Cardiac fibroblast (primary cell): ENCODE data around the gene TCN1.

ENCODE experiments used
- DNase-seq, 2 donors: peaks; one replicate each; pipeline versions ENCODE4 v3.0.0 to v3.0.0-alpha.2; 2010; ENCODE audit warnings: low read depth in 2 of 2
- H3K4me3 ChIP-seq, 2 donors: replicated peaks in 1 of 2; 1 replicate in 1 of 2; 2 replicates in 1 of 2; pipeline ENCODE4 v1.5.1; 2011; ENCODE audit warnings: low read depth in 2 of 2, low read length in 2 of 2, mild to moderate bottlenecking in 2 of 2, moderate library complexity in 1 of 2
- CTCF ChIP-seq: IDR thresholded peaks from one replicate; pipeline ENCODE4 v1.5.1; 2011; ENCODE audit warnings: low read depth, mild to moderate bottlenecking, low read length, inconsistent platforms

Gene TCN1

DNA sequence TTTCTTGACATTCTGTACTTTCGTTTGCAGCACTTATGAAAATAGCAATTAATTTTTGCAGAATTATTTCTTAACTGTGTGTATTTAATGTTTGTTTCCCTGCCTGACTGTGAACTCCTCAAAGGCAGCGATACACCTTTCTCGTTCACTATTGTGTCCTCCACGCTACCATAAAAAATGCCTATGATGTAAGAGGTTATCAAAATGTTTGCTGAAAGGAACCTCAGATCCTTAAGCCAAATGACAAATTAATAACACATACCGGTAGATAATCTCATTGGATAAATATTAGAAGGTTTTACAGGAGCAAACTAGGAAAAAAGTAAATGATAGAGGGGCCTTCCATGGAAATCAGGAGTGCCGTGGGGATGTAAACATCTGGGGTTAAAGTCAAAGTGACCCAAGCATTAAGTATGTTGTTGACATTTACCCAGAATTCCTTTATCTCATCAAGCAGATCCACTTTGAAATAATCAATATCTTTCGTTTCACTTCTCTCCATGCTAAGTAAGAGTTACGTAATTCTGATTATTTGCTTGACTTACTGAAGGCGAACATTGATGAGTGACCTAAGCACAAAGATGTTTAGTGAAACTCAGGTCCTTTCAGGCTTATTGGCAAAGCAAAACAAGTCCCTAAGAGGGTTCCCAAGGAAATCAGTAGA, 9.7 kb upstream of the TCN1 start:
- no peak for TF ChIP-seq CTCF
- no peak overlapping the region for H3K4me3 ChIP-seq
- no peak for DNase-seq

DNA sequence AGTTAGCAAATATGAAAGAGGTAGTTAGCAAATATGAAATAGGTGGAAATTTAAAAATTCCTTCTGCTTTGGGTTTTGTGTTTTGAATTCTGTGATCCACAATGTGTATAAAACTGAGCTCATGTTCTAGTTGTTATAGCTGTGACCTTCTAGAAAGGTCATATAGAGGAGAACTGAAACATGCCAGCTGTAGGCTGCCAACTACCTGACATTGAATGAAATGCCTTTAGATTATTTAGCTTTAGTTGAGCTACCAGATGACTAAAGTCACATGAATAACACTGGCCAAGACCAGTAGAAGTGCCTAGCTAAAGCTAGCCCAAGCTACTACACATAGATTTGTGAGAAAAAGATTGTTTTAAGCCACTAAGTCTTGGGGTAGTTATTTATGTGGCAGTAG, 5.8 kb upstream of the TCN1 start:
- no peak for DNase-seq
- H3K4me3 ChIP-seq, result no peak overlapping the region
- TF ChIP-seq CTCF, result no peak

DNA sequence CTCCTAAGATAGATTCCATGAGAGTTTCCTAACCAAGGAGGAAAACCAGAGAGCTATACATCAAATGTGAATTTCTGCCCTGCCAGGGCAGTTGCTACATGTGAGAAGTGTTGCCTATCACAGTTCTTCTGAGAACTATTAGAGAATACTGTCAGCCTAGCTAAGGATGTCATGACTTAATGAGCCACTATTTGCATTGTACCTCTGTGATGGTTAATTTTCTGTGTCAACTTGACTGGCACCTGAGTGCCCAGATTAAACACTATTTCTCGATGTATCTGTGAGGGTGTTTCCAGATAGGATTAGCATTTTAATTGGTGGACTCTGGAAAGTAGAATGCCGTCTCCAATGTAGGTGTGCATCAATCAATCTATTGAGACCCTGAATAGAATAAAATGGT, 1.7 kb upstream of the TCN1 start:
- no peak for TF ChIP-seq CTCF
- no peak overlapping the region for H3K4me3 ChIP-seq
- no peak for DNase-seq

- no peak for DNase-seq
- H3K4me3 ChIP-seq, result no peak overlapping the region
Measured at GRCh38 chr11:59866836-59867235, 549 bp upstream of the TCN1 start.

GRCh38 chr11:59865031-59865430, 1.3 kb downstream of the TCN1 start:
- DNase-seq, result peak; percentile 11 to 60
- no peak overlapping the region for H3K4me3 ChIP-seq
- no peak for TF ChIP-seq CTCF

More at GRCh38 chr11:59866836-59867235, 549 bp upstream of the TCN1 start:
- TF ChIP-seq CTCF, result no peak

GRCh38 chr11:59862252-59862651, 4.0 kb downstream of the TCN1 start:
- no peak overlapping the region for H3K4me3 ChIP-seq
- TF ChIP-seq CTCF, result no peak
- DNase-seq, result no peak

DNA sequence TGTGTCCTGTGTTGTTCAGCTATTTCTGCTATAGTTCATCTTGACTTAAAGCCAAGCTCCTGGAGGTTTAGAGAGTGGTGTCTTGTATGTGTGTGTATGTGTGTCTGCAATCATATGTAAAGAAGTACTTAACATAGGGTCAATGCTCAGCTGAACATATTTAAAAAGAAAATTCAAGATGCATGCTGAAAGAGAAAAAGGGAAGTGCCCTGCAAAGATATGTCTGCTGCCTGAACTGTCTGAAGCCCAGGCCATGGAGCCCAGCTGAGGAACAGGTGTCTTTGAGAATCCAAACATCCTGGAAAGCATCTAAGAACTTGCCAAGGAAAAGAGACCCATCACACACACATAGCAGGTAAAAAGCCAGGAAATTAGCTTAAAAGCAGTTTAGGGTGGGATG, 6.6 kb downstream of the TCN1 start:
- no peak overlapping the region for H3K4me3 ChIP-seq
- DNase-seq, result no peak
- no peak for TF ChIP-seq CTCF
